NCI-H2029 treated with DMSO at 0.1 percent for 48 hours (cell line): Measurements from ENCODE around the gene DNAH1.
"Not testable (repeated sequence)": the region's sequence is repeated elsewhere in the genome, so short reads cannot be mapped to it uniquely, and the experiment has no call there.

Experiments
- DNase-seq: peaks from one replicate; lab custom pipeline; 2025; lab: John Stamatoyannopoulos, UW

Gene DNAH1

DNA sequence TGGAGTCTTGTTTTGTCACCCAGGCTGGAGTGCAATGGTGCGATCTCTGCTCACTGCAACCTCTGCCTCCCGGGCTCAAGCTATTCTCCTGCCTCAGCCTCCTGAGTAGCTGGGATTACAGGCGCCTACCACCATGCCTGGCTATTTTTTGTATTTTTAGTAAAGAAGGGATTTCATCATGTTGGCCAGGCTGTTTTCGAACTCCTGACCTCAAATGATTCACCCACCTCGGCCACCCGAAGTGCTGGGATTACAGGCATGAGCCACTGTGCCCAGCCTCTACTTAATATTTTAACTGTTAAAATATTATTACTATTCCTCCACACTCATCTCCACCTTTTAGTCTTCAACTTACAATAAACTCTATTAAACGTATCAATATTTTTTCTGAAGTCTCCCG lies 22.0 kb downstream of the DNAH1 start:
- DNase-seq = not testable (repeated sequence)

- DNase-seq = peak; percentile 55
These were observed 23.5 kb downstream of the DNAH1 start for GRCh38 chr3:52339612-52340011.

DNA sequence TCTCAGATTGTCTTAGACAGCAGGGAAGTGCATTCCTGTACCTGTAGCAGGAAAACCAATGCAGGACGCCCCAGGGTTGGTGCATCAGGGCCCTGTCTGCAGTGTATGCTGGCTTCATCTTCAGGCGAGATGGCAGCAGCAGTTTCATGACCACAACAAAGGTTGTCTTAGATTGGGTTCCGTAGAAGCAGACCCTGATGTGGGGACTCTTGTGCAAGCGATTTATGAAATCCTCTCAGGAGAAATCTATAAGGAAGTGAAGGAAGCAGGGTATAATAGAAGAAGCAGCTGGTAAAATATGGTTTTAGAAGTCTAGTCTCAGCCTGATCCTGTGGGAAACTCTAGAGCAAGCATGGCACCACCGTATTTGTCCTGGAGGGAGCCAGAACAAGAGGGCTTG lies 25.0 kb downstream of the DNAH1 start:
- no peak for DNase-seq

- no peak for DNase-seq
These were observed 28.0 kb downstream of the DNAH1 start for GRCh38 chr3:52343946-52344600.

DNA sequence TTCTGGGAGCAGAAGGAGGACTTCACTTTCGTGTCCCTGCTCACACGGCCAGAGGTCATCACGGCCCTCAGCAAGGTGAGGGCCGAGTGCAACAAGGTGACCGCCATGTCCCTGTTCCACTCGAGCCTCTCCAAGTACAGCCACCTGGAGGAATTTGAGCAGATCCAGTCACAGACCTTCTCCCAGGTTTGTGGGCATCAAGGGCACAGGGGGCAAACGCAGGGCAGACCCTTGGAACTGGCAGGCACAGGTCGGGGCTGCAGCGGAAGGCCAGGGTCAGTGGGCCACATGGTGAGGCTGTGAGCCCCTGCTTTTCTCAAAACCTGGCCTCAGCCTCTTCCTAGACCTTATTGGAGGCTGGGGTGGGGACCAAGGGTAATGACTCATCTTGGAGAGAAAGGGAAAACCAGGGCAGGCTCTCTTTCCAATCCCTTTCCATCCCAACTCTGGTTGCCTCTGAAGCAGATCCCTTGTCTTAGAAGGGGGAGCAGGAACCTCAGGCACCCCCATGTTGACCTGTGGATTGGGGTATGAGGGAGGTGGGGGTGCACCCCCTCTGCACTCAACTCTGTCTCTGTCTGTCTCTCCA lies 29.5 kb downstream of the DNAH1 start:
- DNase-seq = no peak

GRCh38 chr3:52346623-52347530 lies 30.8 kb downstream of the DNAH1 start:
- DNase-seq = no peak

DNA sequence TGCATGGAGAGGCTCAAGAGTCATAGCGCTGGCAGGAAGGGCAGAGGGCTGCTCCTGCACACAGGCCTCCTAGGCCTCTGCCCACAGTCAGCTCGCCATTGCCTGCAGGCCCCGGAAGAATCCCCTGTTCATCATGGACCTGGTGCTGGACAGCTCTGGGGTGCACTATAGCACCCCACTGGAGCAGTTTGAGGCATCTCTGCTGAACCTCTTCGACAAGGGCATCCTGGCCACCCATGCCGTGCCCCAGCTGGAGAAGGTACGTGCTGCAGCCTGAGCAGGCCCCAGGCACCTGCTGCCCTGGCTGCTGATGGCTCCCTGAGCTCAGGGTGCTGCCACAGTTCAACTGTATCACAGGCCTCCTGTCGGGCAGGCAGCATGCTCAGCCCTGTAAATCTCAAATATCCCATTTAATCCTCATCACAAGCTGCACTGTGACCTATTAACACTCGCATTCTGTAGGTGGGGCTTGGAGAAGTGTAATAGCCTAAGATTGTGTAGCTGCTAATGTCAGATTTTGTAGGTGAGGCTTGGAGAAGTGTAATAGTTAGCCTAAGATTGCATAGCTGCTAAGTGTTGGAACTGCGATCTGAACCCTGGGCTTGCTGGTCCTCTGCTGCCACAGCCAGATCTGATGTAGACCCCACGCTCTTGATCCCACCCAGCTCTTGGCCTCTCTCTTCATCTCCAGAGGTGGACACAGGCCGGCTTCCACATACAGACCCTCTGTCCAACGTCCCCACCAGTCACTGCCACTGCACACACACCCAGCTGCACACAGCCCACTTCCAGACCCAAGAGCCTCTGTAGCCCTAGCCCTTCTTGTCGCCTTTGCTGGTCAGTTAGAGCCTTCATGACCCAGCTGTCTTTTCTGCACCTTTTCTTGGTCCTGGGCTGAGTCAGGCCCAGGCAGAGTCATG lies 31.9 kb downstream of the DNAH1 start:
- DNase-seq = no peak

DNA sequence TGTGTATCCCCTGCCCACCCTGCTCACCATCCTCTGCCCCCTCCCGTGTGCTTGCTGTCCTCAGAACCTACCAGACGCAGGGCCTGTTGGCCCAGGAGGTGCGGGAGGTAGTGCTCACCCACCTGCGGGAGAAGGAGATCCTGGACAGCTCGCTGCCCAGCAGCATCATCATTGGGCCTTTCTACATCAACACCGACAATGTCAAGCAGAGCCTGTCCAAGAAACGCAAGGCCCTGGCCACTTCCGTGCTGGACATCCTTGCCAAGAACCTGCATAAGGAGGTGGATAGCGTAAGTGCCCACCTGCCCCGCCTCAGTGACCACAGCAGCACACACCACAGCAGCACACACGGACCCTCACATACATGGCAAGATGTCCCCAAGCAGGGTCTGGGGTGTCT lies 33.0 kb downstream of the DNAH1 start:
- no peak for DNase-seq

- no peak for DNase-seq
These were observed 33.7 kb downstream of the DNAH1 start for GRCh38 chr3:52349611-52350395.

DNA sequence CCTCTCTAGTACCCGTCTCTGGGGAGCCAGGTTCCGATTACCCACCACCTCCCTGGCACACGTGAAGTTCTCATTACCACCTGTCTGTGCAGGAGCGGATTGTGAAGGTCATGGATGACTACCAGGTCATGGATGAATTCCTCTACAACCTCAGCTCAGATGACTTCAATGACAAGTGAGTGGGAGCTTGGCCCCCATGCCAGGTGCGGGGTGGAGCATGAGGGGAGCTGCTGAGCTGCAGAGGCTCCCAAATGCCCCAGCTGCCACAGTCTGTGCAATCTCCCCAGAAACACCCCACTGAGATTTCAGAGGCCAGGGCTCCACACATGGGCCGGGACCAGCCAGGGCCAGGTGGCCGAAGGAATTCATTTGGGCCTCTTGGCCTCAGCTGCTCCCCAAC lies 34.3 kb downstream of the DNAH1 start:
- DNase-seq = no peak

- DNase-seq = no peak
These were observed 35.1 kb downstream of the DNAH1 start for GRCh38 chr3:52350981-52351761.

DNA sequence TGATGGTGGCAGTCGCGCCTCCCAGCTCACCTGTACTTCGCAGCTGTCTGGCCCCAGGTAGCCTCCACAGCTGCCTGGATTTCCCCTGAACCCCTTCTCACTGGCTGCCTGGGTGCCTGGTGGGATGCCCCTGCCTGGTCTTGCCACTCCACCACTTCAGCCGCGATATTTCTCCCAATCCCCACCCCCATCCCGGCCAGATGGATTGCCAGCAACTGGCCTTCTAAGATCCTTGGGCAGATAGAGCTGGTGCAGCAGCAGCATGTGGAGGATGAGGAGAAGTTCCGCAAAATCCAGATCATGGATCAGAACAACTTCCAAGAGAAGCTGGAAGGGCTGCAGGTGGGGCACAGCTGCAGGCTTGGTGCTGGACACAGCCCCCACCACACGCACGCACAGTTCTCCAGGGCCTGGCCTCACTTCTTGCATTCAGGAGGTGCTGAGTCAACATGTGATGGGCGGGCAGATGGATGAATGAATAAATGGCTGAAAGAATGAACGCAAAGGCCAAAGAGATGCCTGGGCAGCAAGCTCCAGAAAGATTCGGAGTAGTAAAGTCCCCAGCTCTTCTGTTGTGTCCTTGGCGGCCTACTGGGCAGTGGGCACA lies 35.7 kb downstream of the DNAH1 start:
- DNase-seq = no peak

- no peak for DNase-seq
These were observed 36.4 kb downstream of the DNAH1 start for GRCh38 chr3:52352566-52352965.

- no peak for DNase-seq
These were observed 37.3 kb downstream of the DNAH1 start for GRCh38 chr3:52353291-52353855.

GRCh38 chr3:52354676-52355075 lies 38.6 kb downstream of the DNAH1 start:
- no peak for DNase-seq

DNA sequence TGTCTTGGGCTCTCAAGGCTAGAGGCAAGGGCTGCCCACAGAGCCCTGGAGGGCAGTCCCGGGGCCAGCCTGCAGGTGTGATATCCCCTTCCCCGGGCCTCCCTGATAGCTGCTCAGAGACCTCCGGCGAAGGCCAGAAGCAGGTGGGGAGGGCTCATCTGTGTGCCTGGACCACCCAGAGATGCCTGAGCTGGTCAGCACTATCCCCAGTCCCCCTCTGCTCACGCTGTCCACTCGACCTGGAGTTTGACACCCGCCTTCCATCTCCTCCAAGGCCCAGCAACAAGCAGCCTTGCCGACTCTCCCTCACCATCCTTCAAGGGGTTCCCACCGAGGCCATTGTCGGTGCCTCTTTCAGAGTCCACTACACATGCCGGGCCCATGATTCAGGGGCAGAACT lies 39.4 kb downstream of the DNAH1 start:
- DNase-seq = no peak

- DNase-seq = no peak
These were observed 40.0 kb downstream of the DNAH1 start for GRCh38 chr3:52356126-52356525.

DNA sequence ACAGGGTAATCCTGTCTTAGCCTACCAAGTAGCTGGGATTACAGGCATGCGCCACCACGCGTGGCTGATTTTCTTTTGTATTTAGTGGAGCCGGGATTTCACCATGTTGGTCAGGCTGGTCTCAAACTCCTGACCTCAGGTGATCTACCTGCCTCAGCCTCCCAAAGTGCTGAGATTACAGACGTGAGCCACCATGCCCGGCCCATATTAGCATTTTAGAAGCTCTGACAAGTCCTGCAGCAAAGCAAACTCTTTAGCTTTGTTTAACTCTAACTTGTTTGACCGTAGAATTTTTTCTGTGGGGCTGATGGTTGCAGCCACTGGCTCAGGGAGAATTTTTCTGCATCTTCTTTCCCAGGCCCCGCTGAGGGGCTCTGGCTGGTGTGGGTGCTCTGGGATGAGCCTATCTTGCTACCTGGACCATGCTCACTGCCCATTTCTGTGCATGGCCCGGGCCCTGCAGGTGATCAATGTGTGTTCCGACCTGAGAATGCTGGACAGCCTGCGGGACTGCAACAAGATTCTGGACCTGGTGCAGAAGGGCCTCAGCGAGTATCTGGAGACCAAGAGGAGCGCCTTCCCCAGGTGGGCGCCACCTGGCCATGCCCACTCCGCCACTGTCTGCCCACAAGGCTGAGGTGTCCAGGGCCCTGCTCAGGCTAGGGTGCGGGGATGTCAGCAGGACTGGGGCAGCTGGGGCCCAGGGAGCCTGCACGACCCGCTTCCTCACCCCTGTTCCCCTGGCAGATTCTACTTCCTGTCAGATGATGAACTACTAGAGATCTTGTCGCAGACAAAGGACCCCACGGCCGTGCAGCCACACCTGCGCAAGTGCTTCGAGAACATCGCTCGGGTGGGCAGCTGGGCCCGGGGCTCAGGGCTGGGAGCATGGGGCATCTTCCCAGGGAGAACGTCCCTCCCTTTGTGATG lies 41.3 kb downstream of the DNAH1 start:
- DNase-seq = no peak
